GM12874 (cell line): ENCODE measurements around the gene CD6.

Experiments
- TF ChIP-seq, protein P1 (sequence below): IDR thresholded peaks from 2 replicates; pipeline ENCODE4 v1.5.1; 2011; ENCODE audit warnings: low read depth, mild to moderate bottlenecking, control low read depth, low read length, moderate library complexity; ENCODE audit not compliant: insufficient read depth

The CD6 gene

GRCh38 chr11:61059260-61059752 is 87.8 kb downstream of the CD6 start:
- TF ChIP-seq, protein P1, sequence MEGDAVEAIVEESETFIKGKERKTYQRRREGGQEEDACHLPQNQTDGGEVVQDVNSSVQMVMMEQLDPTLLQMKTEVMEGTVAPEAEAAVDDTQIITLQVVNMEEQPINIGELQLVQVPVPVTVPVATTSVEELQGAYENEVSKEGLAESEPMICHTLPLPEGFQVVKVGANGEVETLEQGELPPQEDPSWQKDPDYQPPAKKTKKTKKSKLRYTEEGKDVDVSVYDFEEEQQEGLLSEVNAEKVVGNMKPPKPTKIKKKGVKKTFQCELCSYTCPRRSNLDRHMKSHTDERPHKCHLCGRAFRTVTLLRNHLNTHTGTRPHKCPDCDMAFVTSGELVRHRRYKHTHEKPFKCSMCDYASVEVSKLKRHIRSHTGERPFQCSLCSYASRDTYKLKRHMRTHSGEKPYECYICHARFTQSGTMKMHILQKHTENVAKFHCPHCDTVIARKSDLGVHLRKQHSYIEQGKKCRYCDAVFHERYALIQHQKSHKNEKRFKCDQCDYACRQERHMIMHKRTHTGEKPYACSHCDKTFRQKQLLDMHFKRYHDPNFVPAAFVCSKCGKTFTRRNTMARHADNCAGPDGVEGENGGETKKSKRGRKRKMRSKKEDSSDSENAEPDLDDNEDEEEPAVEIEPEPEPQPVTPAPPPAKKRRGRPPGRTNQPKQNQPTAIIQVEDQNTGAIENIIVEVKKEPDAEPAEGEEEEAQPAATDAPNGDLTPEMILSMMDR = no peak

DNA sequence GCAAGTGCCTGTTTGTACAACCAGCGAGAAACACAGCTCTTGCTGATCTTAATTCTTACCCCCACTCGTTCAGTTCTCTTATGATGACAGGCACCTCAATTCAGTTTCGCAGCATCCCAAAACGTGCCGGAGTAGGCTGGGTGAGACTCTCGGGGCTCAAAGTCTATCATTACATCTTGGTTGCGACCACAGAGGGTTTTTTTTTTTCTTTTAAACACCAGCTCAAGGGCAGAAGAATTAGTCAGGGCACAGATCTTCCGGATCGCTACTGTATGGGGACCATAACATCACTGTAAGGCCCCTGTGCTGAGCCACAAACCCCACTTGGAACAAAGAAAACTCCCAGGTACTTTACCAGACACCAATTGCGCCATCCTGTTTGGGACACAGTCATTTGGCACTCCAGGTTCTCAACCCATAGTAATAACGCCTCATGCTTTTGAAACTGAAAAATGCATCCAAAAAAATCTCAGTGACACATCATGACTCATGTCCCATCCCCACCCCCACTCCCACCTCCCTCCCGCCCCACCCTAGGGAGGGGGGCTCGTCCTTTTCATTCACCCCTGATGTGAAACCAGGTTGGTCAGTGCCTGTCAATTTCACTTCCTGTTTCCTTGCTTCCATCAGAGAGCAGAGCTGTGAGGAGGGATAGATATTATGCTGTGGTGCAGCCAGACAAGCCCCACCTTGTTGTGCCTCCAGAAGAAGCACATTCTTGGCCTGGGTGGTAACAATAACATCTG is 89.8 kb downstream of the CD6 start:
- TF ChIP-seq, protein P1 = no peak

DNA sequence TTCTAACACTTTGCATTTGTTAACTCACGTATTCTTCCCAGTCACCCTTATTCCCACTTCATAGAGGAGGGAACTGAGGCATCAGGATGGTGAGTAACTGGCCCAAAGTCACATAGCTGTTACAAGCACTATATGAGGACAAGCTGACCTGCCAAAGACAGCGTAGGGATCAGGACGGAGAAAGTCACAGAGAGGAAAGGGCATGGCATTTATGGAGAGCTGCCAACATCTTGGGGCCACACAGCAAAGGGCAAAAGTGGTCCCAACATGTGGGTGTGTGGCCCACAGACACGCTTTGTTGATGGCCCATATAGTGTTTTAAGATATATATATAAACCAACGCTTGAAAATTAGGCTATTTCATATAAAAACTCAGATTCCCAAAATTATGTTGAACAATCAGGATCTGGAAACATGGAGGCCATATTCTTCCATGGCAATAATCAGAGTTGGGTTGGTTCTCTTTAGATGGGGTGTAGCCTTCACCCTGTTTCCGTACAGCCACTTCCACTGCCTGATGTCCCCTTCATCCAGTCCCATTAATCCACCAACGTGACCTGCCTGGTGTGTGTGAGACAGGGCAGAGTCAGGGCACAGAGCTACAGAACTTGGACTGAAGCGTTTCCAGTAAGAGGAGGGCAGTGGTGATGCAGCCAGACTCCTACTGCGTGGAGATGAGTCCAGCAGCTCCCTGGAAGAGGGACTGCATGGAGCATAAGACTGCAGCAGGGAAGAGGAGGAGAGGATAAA is 90.9 kb downstream of the CD6 start:
- TF ChIP-seq, protein P1 = no peak

DNA sequence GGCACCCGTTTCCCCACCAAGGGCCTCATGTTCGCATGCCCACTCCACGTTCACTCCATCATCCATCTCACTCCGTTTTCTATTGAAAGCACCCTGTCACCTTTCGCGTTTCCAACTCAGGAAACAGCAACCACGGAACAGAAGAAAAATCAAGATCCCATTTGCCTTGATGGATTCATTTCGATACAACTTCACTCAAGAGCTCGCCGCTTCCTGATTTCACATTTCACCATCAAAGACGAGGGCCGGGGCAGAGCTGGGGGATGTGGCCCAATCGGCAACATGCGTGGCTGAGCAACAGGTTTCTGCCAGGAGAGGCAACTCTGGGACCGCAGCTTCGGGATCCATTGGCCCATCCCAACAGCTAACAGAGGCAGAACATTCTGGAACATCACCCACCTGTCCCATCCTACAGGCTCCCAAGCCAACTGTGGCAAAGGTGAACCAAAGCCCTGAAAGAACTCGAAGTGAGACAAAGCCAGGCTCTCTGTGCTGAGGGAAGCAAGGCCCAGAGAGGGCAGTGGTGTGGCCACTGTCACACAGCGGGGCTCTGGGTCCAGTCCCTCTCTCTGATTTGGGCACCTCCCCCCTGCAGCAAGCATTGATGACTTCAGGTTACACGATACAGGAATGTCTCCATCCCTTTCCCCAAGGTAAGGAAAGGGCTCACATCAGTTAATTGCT is 94.6 kb downstream of the CD6 start:
- TF ChIP-seq, protein P1 = no peak

DNA sequence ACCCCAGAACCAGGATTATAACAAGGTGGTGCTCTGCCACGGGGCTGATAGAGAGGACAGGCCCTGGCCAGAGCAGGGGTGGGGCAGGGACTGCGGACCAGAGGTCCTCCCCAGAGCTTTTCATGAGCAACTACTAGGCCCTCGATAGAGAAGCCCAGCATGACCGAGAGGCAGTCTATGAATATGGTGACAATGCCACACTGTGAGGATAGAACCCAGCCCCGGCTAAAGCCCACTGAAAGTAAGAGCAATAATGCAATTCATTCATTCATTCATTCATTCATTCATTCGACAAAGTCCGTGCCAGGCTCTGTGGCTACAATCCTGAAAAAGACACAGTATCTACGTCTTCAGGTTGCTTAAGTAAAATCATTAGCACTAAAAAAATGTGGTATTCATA is 95.2 kb downstream of the CD6 start:
- TF ChIP-seq, protein P1 = no peak

DNA sequence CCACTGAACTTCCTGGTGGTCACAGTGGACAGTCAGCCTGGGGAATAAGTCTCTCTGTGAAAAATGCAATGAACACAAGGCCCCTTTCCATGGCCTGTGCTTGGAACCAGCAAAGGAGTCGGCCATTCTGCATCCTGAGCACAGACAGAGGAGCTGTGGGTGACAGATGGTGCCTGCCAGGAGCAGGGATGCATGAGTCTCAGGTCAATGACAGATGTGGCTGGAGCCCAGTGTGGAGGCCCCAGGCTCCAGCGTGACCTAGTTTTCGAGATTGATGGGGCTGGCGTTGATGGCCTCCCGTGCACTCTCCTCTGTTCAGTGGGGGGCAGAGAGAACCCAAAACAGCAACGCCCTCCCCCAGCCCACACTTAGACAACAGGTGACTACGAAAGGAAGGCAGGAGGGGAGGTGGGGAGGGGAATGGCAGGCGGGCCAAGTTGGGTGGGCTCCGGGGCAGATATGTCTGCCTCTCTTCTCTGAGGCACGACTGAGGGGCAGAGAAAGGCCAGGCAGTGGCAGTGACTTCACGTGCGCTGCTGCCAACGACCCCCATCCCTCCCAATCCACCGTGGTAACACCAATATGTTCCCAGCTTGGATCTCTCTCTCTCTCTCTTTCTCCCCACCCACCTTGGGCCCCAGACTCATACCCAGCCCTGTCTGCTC is 96.4 kb downstream of the CD6 start:
- TF ChIP-seq, protein P1 = no peak
